H4 (cell line): ENCODE data around the gene AIF1L. TPM values are rescaled to one million over a fixed set of nuclear protein-coding genes. Genes with fewer than 3 reads are reported as not detected.

Source experiments
- DNase-seq: peaks from one replicate; pipeline ENCODE4 v3.0.0-alpha.2; 2015; ENCODE audit warnings: low spot score
- total RNA-seq: library from RNA; depleted of rRNA; stranded (reverse); fragments of >200 nt; shearing (Covaris generic); gene quantifications from 2 replicates; pipeline ENCODE4 v1.2.3, GENCODE V29; 2014; rRNA removed

AIF1L gene
- 3.3 TPM in 2 replicates for total RNA-seq

- no peak for DNase-seq
These were observed at the start of gene AIF1L for GRCh38 chr9:131096269-131097125. TSS of gene AIF1L (plus strand) at chr9:131096531. CDS start at chr9:131096630, 99 bp downstream.

GRCh38 chr9:131046581-131047202 lies 49.6 kb upstream of the AIF1L start:
- DNase-seq: no peak

GRCh38 chr9:131048332-131048731 lies 48.0 kb upstream of the AIF1L start:
- DNase-seq: no peak

- DNase-seq: no peak
These were observed 47.5 kb upstream of the AIF1L start for GRCh38 chr9:131048820-131049219.

GRCh38 chr9:131049829-131050715 lies 46.3 kb upstream of the AIF1L start:
- no peak for DNase-seq

- DNase-seq: no peak
These were observed 45.5 kb upstream of the AIF1L start for GRCh38 chr9:131050831-131051230.

- DNase-seq: no peak
These were observed 44.5 kb upstream of the AIF1L start for GRCh38 chr9:131051592-131052517.

- no peak for DNase-seq
These were observed 42.4 kb upstream of the AIF1L start for GRCh38 chr9:131053896-131054295.

GRCh38 chr9:131056781-131057506 lies 39.4 kb upstream of the AIF1L start:
- no peak for DNase-seq

GRCh38 chr9:131060900-131061630 lies 35.3 kb upstream of the AIF1L start:
- DNase-seq: no peak

GRCh38 chr9:131062969-131063368 lies 33.4 kb upstream of the AIF1L start:
- DNase-seq: no peak

GRCh38 chr9:131065599-131065998 lies 30.7 kb upstream of the AIF1L start:
- no peak for DNase-seq

GRCh38 chr9:131067625-131068024 lies 28.7 kb upstream of the AIF1L start:
- DNase-seq: no peak

- no peak for DNase-seq
These were observed 28.1 kb upstream of the AIF1L start for GRCh38 chr9:131068076-131068816.

GRCh38 chr9:131069699-131070098 lies 26.6 kb upstream of the AIF1L start:
- no peak for DNase-seq

- DNase-seq: no peak
These were observed 24.0 kb upstream of the AIF1L start for GRCh38 chr9:131072107-131072870.

GRCh38 chr9:131072871-131073237 lies 23.5 kb upstream of the AIF1L start:
- DNase-seq: no peak
